Kidney tubule cell (primary cell): ENCODE results near the gene CYSTM1.

Experiments used
- DNase-seq: peaks from one replicate; pipeline ENCODE4 v3.0.0-alpha.2; 2018; ENCODE audit warnings: low spot score

Gene CYSTM1

GRCh38 chr5:140213370-140213983 is 38.5 kb downstream of the CYSTM1 start:
- DNase-seq: no peak

GRCh38 chr5:140214831-140215230 is 39.8 kb downstream of the CYSTM1 start:
- DNase-seq: peak; percentile 61

GRCh38 chr5:140215276-140215675 is 40.3 kb downstream of the CYSTM1 start:
- DNase-seq: no peak

GRCh38 chr5:140216478-140217074 is 41.6 kb downstream of the CYSTM1 start:
- no peak for DNase-seq

- no peak for DNase-seq
Observed at GRCh38 chr5:140217299-140218026, 42.5 kb downstream of the CYSTM1 start.

- no peak for DNase-seq
Observed at GRCh38 chr5:140219068-140219991, 44.3 kb downstream of the CYSTM1 start.

GRCh38 chr5:140220032-140220697 is 45.2 kb downstream of the CYSTM1 start:
- peak; percentile 96 for DNase-seq

GRCh38 chr5:140220698-140221064 is 45.7 kb downstream of the CYSTM1 start:
- DNase-seq: no peak

- peak; percentile 81 for DNase-seq
Observed at GRCh38 chr5:140221697-140222223, 46.8 kb downstream of the CYSTM1 start.

GRCh38 chr5:140222416-140222815 is 47.4 kb downstream of the CYSTM1 start:
- DNase-seq: no peak

- DNase-seq: no peak
Observed at GRCh38 chr5:140223567-140223966, 48.6 kb downstream of the CYSTM1 start.

GRCh38 chr5:140224658-140225057 is 49.7 kb downstream of the CYSTM1 start:
- peak; percentile 54 for DNase-seq

- DNase-seq: no peak
Observed at GRCh38 chr5:140225396-140225795, 50.4 kb downstream of the CYSTM1 start.

- no peak for DNase-seq
Observed at GRCh38 chr5:140227046-140227445, 52.1 kb downstream of the CYSTM1 start.

GRCh38 chr5:140228364-140228837 is 53.4 kb downstream of the CYSTM1 start:
- no peak for DNase-seq

- no peak for DNase-seq
Observed at GRCh38 chr5:140230373-140230772, 55.4 kb downstream of the CYSTM1 start.

GRCh38 chr5:140232731-140233130 is 57.7 kb downstream of the CYSTM1 start:
- no peak for DNase-seq

- no peak for DNase-seq
Observed at GRCh38 chr5:140234377-140234989, 59.5 kb downstream of the CYSTM1 start.

GRCh38 chr5:140235791-140236551 is 61.0 kb downstream of the CYSTM1 start:
- no peak for DNase-seq
